KMS-11 (cell line): Measurements from ENCODE around the gene PTPRN2.
"Not testable (repeated sequence)": the region's sequence is repeated elsewhere in the genome, so short reads cannot be mapped to it uniquely, and the experiment has no call there.

ENCODE experiments used
- H2AFZ ChIP-seq: fragments of 200-600 bp; sonication (generic); 2 replicates; pipeline ENCODE4 v1.6.1; 2016; ENCODE audit warnings: antibody characterized with exemption, mixed run types, low read depth
- H3K27ac ChIP-seq: fragments of 200-600 bp; sonication (generic); 2 replicates; pipeline ENCODE4 v1.6.1; 2016; ENCODE audit warnings: mild to moderate bottlenecking, mixed run types
- H3K27me3 ChIP-seq: fragments of 200-600 bp; sonication (generic); 2 replicates; pipeline ENCODE4 v1.6.1; 2017; ENCODE audit warnings: mild to moderate bottlenecking, low read depth, mixed run types, moderate library complexity; ENCODE audit not compliant: insufficient read depth
- H3K36me3 ChIP-seq: fragments of 200-600 bp; sonication (generic); 2 replicates; pipeline ENCODE4 v1.6.1; 2017; ENCODE audit warnings: mild to moderate bottlenecking, mixed run types; ENCODE audit not compliant: insufficient read depth
- H3K4me1 ChIP-seq: fragments of 200-600 bp; sonication (generic); 2 replicates; pipeline ENCODE4 v1.6.1; 2016; ENCODE audit warnings: mild to moderate bottlenecking, low read depth, mixed run types; ENCODE audit not compliant: poor library complexity, severe bottlenecking
- H3K4me2 ChIP-seq: fragments of 200-600 bp; sonication (generic); 2 replicates; pipeline ENCODE4 v1.7.0; 2016; ENCODE audit warnings: mild to moderate bottlenecking, mixed run types
- H3K4me3 ChIP-seq: fragments of 200-600 bp; sonication (generic); IDR thresholded peaks from 2 replicates; pipeline ENCODE4 v1.6.1; 2017; ENCODE audit warnings: low read depth, low read length, mixed read lengths; ENCODE audit not compliant: insufficient read depth
- H3K79me2 ChIP-seq: fragments of 200-600 bp; sonication (generic); 2 replicates; pipeline ENCODE4 v1.6.1; 2016; ENCODE audit warnings: low read depth, mixed run types; ENCODE audit not compliant: insufficient read depth
- H3K9ac ChIP-seq: fragments of 200-600 bp; sonication (generic); 2 replicates; pipeline ENCODE4 v1.6.1; 2016; ENCODE audit warnings: mild to moderate bottlenecking, mixed run types
- H4K20me1 ChIP-seq: fragments of 200-600 bp; sonication (generic); 2 replicates; pipeline ENCODE4 v1.6.1; 2016; ENCODE audit warnings: mild to moderate bottlenecking, mixed run types; ENCODE audit not compliant: insufficient read depth
- TF ChIP-seq, protein P1 (sequence below): fragments of 200-600 bp; sonication (generic); conservative IDR thresholded peaks from 2 replicates; pipeline ENCODE4 v1.6.1; 2017; ENCODE audit warnings: low read depth, mild to moderate bottlenecking, antibody characterized with exemption, low read length, moderate library complexity, mixed read lengths

The PTPRN2 gene

GRCh38 chr7:157737151-157738065, 850.2 kb downstream of the PTPRN2 start:
- H3K27ac ChIP-seq, result no peak overlapping the region
- H3K27me3 ChIP-seq, result peaks cover 39% of the 10 kb centered on the region; the same call in 1 of the 2 replicates
- TF ChIP-seq, protein P1, sequence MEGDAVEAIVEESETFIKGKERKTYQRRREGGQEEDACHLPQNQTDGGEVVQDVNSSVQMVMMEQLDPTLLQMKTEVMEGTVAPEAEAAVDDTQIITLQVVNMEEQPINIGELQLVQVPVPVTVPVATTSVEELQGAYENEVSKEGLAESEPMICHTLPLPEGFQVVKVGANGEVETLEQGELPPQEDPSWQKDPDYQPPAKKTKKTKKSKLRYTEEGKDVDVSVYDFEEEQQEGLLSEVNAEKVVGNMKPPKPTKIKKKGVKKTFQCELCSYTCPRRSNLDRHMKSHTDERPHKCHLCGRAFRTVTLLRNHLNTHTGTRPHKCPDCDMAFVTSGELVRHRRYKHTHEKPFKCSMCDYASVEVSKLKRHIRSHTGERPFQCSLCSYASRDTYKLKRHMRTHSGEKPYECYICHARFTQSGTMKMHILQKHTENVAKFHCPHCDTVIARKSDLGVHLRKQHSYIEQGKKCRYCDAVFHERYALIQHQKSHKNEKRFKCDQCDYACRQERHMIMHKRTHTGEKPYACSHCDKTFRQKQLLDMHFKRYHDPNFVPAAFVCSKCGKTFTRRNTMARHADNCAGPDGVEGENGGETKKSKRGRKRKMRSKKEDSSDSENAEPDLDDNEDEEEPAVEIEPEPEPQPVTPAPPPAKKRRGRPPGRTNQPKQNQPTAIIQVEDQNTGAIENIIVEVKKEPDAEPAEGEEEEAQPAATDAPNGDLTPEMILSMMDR, result no peak
- no peaks in the 10 kb centered on the region for H4K20me1 ChIP-seq
- no peaks in the 10 kb centered on the region for H3K36me3 ChIP-seq
- no peaks in the 10 kb centered on the region for H3K79me2 ChIP-seq
- H2AFZ ChIP-seq, result no peak overlapping the region
- H3K9ac ChIP-seq, result no peak overlapping the region
- H3K4me3 ChIP-seq, result no peak overlapping the region
- no peaks in the 10 kb centered on the region for H3K4me1 ChIP-seq
- H3K4me2 ChIP-seq, result no peak overlapping the region

GRCh38 chr7:157736341-157736740, 851.3 kb downstream of the PTPRN2 start:
- Histone ChIP-seq H3K4me1 (no peaks in the 10 kb centered on the region), H3K4me3 (no peak overlapping the region), H3K9ac (no peak overlapping the region), H3K27ac (no peak overlapping the region), H2AFZ (no peak overlapping the region), H3K4me2 (no peak overlapping the region), H3K36me3 (no peaks in the 10 kb centered on the region), H3K27me3 (peaks cover 31% of the 10 kb centered on the region; the same call in 1 of the 2 replicates), H4K20me1 (no peaks in the 10 kb centered on the region), H3K79me2 (no peaks in the 10 kb centered on the region)
- TF ChIP-seq, protein P1, result no peak

DNA sequence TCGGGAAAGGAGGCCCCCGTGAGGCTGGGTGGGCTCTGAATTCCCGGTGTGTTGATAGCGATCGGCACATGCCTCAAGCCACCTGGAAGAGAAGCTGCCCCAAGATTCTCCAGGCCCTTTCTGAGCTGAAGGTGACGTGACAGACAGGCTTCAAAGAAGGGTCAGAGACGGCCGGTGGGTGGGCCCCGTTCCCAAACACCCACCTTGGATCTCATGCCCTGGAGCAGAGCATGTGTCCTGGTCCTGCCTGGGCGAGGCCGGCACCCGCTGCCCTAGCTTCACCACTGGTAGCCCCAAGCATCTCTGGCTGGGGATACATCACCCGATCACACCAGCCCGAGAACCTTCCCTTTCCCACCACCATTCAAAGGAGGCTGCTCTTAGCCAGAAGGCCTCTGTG, 851.8 kb downstream of the PTPRN2 start:
- H3K27ac ChIP-seq, result no peak overlapping the region
- no peak overlapping the region for H3K4me3 ChIP-seq
- no peaks in the 10 kb centered on the region for H3K36me3 ChIP-seq
- H3K9ac ChIP-seq, result no peak overlapping the region
- no peaks in the 10 kb centered on the region for H3K79me2 ChIP-seq
- no peak overlapping the region for H2AFZ ChIP-seq
- TF ChIP-seq, protein P1, result no peak
- no peaks in the 10 kb centered on the region for H4K20me1 ChIP-seq
- H3K4me2 ChIP-seq, result no peak overlapping the region
- no peaks in the 10 kb centered on the region for H3K4me1 ChIP-seq
- peaks cover 26% of the 10 kb centered on the region; the same call in 1 of the 2 replicates for H3K27me3 ChIP-seq

DNA sequence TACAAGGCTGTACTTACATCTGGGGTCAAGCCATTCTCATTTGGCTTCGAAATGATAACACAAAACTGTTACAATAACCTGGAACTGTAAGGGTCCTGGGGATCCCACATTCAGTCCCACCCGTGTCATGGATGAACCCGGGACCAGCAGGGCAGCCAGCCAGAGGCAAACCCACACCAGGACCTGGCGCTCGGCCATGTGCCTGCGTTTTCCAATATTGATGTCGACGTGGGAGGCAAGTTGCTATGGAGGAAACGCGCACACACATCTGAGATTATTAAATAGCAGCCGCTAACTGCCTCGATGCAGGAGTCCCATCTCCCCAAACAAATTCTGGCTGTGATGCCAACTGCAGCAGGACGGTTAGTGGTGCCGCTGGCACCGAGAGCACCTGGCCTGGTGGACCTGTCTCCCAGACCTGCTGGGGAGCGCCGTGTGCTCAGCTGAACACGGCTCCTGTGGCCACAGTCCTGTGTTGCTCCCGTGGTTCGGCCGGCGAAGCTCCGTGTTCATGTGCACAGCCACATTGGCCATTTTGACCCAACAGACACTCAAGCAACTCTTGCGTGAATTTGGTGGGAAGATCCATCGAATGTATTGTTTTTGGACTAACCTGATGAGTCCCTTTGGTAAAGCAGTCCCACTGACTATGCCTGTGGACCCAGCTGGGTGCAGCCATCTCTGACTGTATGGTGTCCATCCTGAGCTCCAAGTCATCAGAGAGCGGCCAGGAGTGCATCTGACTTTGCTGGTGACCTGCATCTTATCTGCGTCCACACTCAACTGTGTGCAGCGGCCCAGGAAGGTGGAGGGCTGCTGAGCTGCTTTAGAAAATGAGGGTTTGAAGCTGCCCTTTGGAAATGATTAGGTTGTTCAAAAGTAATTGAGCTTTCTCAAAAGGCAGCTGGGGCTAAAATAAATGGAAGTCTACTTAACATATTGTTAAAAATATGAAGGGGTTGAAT, 852.7 kb downstream of the PTPRN2 start:
- Histone ChIP-seq H4K20me1 (no peaks in the 10 kb centered on the region), H3K4me3 (no peak overlapping the region), H3K36me3 (no peaks in the 10 kb centered on the region), H3K27ac (no peak overlapping the region), H3K4me2 (no peak overlapping the region), H2AFZ (no peak overlapping the region), H3K9ac (no peak overlapping the region), H3K27me3 (peaks cover 21% of the 10 kb centered on the region; the same call in 1 of the 2 replicates), H3K4me1 (no peaks in the 10 kb centered on the region), H3K79me2 (no peaks in the 10 kb centered on the region)
- TF ChIP-seq, protein P1, result no peak

GRCh38 chr7:157733760-157734395, 853.7 kb downstream of the PTPRN2 start:
- not testable (repeated sequence) for H3K4me3 ChIP-seq, H3K9ac ChIP-seq, H3K27ac ChIP-seq, H4K20me1 ChIP-seq, H3K79me2 ChIP-seq, H2AFZ ChIP-seq, H3K4me2 ChIP-seq, H3K4me1 ChIP-seq, H3K36me3 ChIP-seq
- peaks cover 11% of the 10 kb centered on the region; the same call in 1 of the 2 replicates for H3K27me3 ChIP-seq
